GM18870 (cell line): ENCODE results near the gene RHOH.
A peak's percentile ranks its signal among the peaks of the same experiment; 100 is the strongest.

Experiments
- ATAC-seq: cut with Tn5 transposase; IDR thresholded peaks from one replicate; pipeline ENCODE4 v1.9.1; 2021; ENCODE audit warnings: moderate library complexity; ENCODE audit not compliant: unreplicated experiment

RHOH gene

GRCh38 chr4:40232610-40233009 lies 35.8 kb downstream of the RHOH start:
- no peak for ATAC-seq

- ATAC-seq, result no peak
These were observed 36.4 kb downstream of the RHOH start for GRCh38 chr4:40233227-40233626.

- ATAC-seq, result no peak
These were observed 37.7 kb downstream of the RHOH start for GRCh38 chr4:40234519-40235039.

GRCh38 chr4:40238008-40238699 lies 41.3 kb downstream of the RHOH start:
- ATAC-seq, result no peak

GRCh38 chr4:40238700-40239548 lies 42.1 kb downstream of the RHOH start:
- ATAC-seq, result no peak

- ATAC-seq, result no peak
These were observed 43.3 kb downstream of the RHOH start for GRCh38 chr4:40240040-40240653.

GRCh38 chr4:40241026-40241425 lies 44.2 kb downstream of the RHOH start:
- ATAC-seq, result no peak

GRCh38 chr4:40241941-40242340 lies 45.1 kb downstream of the RHOH start:
- ATAC-seq, result no peak

GRCh38 chr4:40243386-40243948 lies 46.6 kb downstream of the RHOH start:
- ATAC-seq, result no peak

- ATAC-seq, result no peak
These were observed 47.8 kb downstream of the RHOH start for GRCh38 chr4:40244606-40245005.

- ATAC-seq, result no peak
These were observed 48.7 kb downstream of the RHOH start for GRCh38 chr4:40245550-40245949.

- no peak for ATAC-seq
These were observed 49.4 kb downstream of the RHOH start for GRCh38 chr4:40246011-40246900.

- ATAC-seq, result no peak
These were observed 50.1 kb downstream of the RHOH start for GRCh38 chr4:40246938-40247337.

- ATAC-seq, result no peak
These were observed 50.5 kb downstream of the RHOH start for GRCh38 chr4:40247350-40247749.

GRCh38 chr4:40251366-40251765 lies 54.5 kb downstream of the RHOH start:
- no peak for ATAC-seq

GRCh38 chr4:40253906-40254305 lies 57.1 kb downstream of the RHOH start:
- no peak for ATAC-seq

- no peak for ATAC-seq
These were observed 58.0 kb downstream of the RHOH start for GRCh38 chr4:40254608-40255392.

GRCh38 chr4:40255393-40256281 lies 58.8 kb downstream of the RHOH start:
- peak; percentile 62 for ATAC-seq

- ATAC-seq, result no peak
These were observed 59.5 kb downstream of the RHOH start for GRCh38 chr4:40256329-40256728.
